ENCODE results near the gene UTP20.

Gene UTP20
- 52.3 to 310 (median 75.9) reads per million in 3 experiments for total RNA-seq

GRCh38 chr12:101280006-101280505 is at the start of gene UTP20:
TSS of gene UTP20 (plus strand) at chr12:101280105. CDS start at chr12:101280283, 178 bp downstream.
- peak; percentile 89 for DNase-seq

DNA sequence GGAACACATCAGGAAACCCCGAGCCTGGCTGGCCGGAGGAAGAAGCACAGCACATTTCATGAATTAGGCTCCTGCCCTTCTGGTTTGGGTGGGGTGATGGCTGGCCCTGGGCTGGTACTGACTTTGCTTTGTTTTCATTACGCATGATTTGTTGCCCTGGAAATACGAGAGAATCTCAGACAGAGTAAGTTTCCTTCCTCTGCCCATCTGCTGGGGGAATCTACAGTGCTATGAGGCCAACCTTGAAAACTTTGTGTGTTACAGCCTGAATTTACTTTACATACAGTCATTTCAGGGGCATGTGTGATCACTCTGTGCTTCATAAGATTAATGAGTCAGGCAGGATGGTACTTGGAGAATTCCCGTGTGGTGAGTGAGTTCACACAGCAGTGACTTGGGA is 49.4 kb upstream of the UTP20 start:
- no peak for DNase-seq

DNA sequence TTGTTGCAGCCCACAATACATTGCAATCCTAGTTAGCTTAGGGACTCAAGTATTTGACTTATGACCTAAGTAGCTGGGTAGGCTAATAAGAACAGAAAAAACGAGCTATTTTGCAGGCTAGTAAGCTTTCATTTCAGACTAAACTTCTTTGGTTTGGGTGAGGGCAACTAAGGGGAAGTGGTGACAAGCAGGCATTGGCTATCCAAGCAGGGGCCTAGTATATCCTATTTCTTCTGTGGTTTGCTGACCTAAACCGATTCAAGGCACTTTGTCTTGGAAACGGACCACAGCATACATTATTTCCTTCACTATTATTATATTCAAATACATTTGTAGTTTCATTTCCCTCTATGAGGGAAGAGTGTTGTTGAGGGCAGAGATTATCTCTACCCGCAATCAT is 48.3 kb upstream of the UTP20 start:
- no peak for DNase-seq

DNA sequence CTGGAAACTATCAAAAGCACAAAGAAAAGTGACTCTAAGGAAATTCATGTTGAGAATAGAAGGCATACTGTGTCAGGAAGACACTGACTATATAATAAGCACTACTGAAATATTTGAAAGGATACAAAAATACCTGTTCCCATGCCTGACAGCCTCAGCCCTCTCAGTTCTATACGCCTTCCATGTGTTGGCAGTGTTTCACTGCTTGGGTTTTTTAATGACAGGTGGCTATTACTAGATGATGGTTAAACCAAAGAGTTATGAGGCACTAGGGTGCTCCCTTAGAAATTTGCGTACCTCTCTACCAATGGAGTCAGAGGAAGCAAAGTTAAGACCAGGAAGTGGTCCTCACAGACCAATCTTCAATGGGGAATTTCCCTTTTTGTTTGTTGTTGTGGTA is 44.2 kb upstream of the UTP20 start:
- no peak for DNase-seq

DNA sequence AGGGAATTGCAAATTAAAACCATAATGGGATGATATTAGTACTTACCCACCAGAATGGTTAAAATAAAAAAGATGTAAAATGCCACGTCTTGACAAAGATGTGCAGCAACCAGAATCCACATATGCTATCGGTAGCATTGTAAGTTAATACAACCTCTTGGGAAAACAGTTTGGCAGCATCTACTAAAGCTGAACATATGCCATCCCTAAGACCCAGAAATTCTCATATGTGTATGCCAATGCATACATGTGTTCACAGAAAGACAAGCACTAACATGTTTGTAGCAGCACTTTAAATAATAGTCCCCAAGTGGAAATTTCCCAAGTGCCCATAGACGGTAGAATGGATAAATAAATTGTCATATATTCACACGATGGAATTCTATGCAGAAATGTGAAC is 41.6 kb upstream of the UTP20 start:
- DNase-seq: no peak

DNA sequence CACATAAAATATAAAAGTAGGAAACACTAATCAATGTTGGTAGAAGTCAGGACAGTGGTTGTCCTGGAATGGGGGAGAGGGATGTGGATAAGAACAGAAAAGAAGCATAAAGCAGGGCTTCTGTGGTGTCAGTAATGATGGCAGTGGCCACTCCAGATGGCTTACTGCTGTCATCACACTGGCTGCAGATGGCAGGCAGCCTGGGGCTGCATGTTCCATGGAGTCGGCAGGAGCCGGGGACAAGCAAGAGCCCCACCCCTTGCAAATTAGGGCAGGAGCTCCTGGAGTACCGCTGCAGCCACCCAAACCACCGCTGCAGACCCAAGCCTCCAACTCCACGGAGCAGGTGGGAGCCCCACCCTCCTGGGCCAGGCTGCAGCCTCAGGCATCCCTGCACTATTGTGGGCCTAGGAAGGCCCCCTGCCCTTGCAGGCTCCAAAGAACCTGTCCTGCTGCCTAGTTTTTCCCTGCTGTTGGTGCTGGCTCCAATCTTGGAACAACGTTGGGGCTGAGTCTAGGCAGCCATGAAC is 41.0 kb upstream of the UTP20 start:
- DNase-seq: no peak

DNA sequence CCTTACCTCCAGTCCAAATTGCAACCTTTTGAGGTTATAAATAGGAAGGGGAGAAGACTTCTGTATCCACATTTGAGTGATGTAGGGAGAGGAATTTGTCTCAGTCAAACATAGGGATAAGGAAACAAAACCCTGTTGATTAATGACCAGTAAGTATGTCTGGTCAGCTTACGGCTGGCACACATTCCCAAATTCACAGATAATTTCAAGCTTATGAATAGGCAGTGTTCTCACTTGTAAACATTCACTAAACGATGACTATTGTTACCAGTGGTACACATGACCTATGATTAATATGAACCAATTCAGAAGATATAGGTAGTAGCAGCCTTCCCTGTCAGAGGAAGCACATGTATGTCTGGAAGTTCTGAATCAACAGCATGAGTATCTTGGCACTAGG is 36.8 kb upstream of the UTP20 start:
- DNase-seq: no peak

DNA sequence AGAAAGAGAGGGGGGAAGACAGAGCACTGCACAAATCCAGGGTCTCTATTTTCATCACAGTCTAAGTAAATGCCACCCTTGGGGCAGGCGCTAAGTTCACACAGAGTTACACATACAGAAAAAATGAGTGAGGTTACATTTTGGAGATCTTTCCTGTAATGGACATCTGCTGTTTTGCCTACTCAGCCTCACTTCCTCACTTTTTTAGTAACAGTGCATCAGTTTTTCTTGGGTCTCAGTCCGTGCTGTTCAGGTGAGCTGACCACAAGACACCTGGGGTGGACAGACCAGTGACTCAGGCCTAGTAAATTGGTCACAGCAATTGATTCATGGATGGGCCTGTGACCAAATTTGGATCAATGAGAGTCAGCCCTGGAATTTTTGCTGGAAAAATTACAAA is 36.3 kb upstream of the UTP20 start:
- no peak for DNase-seq

DNA sequence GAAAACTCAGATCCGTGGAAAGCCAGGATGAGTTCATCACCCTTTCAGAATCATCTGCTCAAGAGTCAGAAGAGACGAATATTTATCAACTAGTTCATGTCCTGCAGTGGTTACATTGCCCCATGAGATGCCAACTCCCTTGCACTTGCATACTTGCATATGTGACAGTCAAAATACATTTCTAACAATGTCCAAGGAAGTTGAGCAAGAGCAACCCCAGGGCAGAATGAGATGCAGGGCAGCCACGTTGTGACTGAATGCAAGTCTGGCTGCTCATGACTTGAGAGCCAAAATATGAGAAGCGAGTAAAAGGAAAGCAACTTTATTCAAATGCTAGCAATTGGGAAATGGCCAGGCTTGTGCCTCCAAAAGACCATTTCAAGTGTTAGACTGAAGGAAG is 23.6 kb upstream of the UTP20 start:
- DNase-seq: no peak

DNA sequence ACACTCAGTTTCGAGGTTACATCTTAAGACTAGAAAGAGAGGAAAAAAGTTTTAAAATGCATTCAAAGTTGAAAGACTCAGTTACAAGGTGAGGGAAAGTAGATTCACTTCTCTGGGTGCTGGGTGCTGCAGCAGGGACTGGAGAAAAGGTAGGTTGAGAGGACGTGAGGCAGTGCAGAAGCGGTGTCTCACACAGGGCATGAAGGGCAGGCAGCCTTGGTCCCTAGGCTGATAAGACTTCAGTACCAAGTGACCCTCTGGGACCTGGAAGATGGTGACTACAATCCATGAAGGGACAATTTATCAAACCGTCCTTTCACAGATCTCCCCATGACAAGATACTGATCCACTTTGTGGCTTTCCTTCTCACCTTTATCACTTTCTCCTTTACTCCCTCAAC is 22.5 kb upstream of the UTP20 start:
- DNase-seq: no peak

DNA sequence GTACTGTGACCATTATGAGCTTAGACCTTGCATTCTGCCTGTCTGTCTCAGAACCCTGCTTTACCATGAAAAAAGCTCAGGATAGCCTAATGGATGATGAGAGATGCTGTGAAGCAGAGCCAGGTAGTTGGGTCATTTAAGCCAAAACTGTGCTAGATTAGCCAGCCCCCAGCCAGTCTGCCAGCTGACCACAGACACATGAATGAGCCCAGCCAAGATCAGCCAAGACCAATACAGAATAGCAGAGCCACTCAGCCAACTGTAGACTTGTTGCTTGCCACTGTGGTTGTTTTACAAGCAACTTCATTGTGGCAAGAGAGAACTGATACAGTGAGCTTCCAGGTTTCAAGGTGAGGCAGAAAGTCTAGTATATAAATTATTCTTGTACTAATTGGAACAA is 12.8 kb upstream of the UTP20 start:
- DNase-seq: no peak

DNA sequence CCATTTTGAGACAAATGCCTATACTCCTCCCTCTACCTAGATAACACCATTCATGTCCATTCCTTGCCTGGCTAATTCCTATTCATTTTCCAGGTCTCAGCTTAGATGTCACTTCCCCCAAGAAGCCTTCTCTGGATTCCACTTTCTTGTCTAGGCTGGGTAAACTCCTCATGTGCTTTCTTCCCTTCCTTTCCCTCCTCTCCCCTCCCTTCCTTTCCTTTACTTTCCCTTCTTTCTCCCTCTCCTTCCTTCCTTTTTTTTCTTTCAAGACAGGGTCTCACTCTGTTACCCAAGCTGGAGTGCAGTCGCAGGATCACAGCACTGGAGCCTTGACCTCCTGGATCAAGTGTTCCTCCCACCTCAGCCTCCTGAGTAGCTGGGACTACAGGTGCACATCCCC is 3.5 kb upstream of the UTP20 start:
- no peak for DNase-seq

DNA sequence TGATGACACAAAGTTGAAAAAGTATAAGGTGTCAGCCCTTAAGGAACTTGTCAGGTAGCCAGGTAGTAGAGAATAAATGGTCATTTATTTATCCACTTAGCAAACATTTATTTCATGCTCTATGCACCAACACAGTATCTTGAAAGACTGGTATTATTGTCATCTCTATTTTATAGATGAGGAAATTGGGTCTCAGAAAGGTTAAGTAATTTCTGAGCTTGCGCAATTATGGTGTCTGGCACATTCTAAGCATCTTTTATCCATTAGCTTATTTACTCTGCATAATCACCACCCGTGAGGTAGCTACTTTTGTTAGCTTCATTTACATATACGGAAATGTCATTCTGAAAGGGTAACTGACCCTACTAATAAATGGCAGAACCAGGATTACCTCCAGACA is 2.5 kb upstream of the UTP20 start:
- no peak for DNase-seq

- DNase-seq: no peak
These were observed 7.5 kb downstream of the UTP20 start for GRCh38 chr12:101287357-101287756.

DNA sequence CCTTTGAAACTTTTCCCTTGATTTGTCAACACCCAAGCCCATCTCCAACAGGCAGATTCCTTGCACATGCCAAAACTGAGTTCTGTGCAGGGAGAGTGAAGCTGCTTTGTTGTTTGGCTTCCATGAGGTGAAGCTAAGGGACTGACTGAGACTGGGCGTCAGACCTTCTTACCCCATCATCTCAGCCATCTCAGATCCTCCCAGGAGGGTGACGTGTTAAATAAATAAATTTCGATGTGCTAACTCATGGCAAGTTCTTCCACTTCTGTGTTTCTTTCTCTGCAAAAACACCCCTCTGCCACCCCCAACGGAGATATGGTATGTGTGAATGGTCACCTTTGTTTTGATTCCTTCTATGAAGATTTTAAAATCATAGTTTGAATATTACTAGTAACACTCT is 17.8 kb downstream of the UTP20 start:
- DNase-seq: no peak

- no peak for DNase-seq
These were observed 18.5 kb downstream of the UTP20 start for GRCh38 chr12:101298426-101298825.

DNA sequence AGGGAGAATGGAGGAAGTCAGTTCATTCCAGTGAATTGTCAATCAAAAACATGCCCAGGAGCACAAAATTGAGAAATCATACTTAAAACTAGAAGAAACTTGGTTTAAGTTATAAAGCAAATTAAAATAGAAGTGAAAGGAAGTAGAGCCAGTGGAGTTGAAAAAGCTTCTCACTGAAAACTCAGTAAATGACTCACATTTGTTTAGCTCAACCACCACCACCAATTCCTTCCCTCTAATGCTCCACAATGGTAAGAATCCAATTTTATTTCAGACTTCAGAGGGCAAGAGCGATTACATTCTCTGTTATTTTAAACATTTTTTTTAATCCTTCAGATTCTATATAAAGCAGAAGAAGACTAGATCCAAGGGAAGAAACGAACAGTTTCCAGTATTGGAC is 19.4 kb downstream of the UTP20 start:
- no peak for DNase-seq

DNA sequence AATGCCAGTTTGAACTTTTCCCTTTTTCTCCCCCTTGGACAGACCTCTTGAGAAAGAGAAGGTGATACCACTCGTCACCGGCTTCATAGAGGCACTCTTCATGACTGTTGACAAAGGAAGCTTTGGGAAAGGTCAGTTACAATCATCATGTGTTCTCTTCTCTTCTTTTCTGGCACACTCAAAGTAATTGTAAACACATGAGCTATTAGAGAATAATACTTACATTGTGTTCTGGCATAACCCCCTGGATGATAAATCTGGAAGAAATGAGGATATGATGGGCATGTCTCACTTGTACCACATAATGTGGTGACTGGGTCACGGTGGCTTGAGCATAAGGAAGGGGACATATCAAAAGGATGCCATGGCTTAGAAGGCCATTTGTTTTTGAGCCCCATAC is 20.0 kb downstream of the UTP20 start:
- no peak for DNase-seq

- no peak for DNase-seq
These were observed 22.8 kb downstream of the UTP20 start for GRCh38 chr12:101302741-101303140.

- DNase-seq: no peak
These were observed 25.4 kb downstream of the UTP20 start for GRCh38 chr12:101305226-101305779.

- no peak for DNase-seq
These were observed 25.9 kb downstream of the UTP20 start for GRCh38 chr12:101305794-101306193.

DNA sequence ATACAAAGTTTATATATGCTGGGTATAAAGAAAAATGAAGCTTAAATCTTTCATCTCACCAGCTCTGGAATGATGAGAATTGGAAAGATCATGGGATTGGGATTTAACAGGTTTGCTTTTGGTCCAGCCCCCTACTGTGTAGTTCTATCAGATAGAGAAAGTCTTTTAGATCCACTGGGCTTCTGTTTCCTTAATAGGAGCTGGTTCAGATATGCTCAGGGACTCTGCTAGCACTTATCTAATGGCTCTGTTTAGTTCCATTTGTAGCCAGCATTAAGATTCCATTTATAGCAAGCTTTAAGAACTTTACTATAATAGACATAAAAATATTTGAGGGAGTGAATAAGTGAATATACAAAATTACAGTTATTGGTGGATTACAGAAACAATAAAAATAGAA is 42.6 kb downstream of the UTP20 start:
- DNase-seq: no peak

DNA sequence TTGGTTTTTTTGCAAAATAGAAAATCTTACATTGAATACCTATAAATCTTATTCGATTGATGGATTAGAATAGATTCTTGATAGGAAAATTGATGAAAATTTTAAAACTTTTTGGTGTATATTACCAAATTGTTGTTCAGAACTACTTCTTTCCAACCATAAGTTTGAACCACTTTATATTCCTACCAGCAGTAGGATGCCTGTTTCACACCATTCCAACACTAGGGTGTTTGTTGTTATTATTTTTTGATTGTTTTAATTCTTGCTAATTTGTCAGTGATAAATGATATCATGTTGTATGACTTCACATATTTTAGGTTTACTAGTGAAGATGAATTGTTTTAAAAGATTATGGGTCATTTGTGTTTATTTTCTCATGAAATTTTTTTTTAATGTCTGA is 43.4 kb downstream of the UTP20 start:
- DNase-seq: no peak

- no peak for DNase-seq
These were observed 45.7 kb downstream of the UTP20 start for GRCh38 chr12:101325590-101325989.

- DNase-seq: no peak
These were observed 47.1 kb downstream of the UTP20 start for GRCh38 chr12:101327051-101327450.
